H9 (cell line): Measurements from ENCODE around the gene ARFGEF3. TPM values are rescaled to one million over a fixed set of nuclear protein-coding genes. Genes with fewer than 3 reads are reported as not detected.

ENCODE experiments used
- DNase-seq: peaks from one replicate; pipeline ENCODE4 v3.0.0-alpha.2; 2017
- H2AFZ ChIP-seq: one replicate; pipeline ENCODE4 v1.6.1; 2013; ENCODE audit warnings: mild to moderate bottlenecking, low read length, control low read depth, moderate library complexity
- H2AK5ac ChIP-seq: 2 replicates; pipeline ENCODE4 v1.6.1; 2013; ENCODE audit warnings: low read length, control low read depth, mixed read lengths; ENCODE audit not compliant: insufficient read length
- H2BK120ac ChIP-seq: one replicate; pipeline ENCODE4 v1.6.1; 2013; ENCODE audit warnings: low read depth, mild to moderate bottlenecking, low read length, control low read depth, inconsistent platforms; ENCODE audit not compliant: poor library complexity, severe bottlenecking
- H2BK12ac ChIP-seq: 2 replicates; pipeline ENCODE4 v1.6.1; 2013; ENCODE audit warnings: low read length, control low read depth, mixed read lengths, low read depth; ENCODE audit not compliant: insufficient read length
- H2BK15ac ChIP-seq: 2 replicates; pipeline ENCODE4 v1.6.1; 2013; ENCODE audit warnings: low read depth, low read length, control low read depth
- H2BK20ac ChIP-seq: one replicate; pipeline ENCODE4 v1.6.1; 2013; ENCODE audit warnings: low read depth, mild to moderate bottlenecking, low read length, control low read depth, inconsistent platforms; ENCODE audit not compliant: poor library complexity, severe bottlenecking
- H2BK5ac ChIP-seq: 2 replicates; pipeline ENCODE4 v1.6.1; 2013; ENCODE audit warnings: low read length, control low read depth, mixed read lengths; ENCODE audit not compliant: insufficient read length
- H3K14ac ChIP-seq: 2 replicates; pipeline ENCODE4 v1.6.1; 2013; ENCODE audit warnings: low read length, control low read depth; ENCODE audit not compliant: insufficient read depth
- H3K18ac ChIP-seq: 2 replicates; pipeline ENCODE4 v1.6.1; 2013; ENCODE audit warnings: low read depth, mild to moderate bottlenecking, mixed read lengths, low read length, control low read depth; ENCODE audit not compliant: insufficient read length
- H3K23ac ChIP-seq: 2 replicates; pipeline ENCODE4 v1.6.1; 2013; ENCODE audit warnings: low read length, control low read depth, mixed read lengths, low read depth; ENCODE audit not compliant: insufficient read length
- H3K23me2 ChIP-seq: 2 replicates; pipeline ENCODE4 v1.6.1; 2013; ENCODE audit warnings: low read depth, mild to moderate bottlenecking, mixed read lengths, low read length, control low read depth; ENCODE audit not compliant: insufficient read length, poor library complexity, severe bottlenecking
- H3K27ac ChIP-seq: 2 replicates; pipeline ENCODE4 v1.5.1; 2013; ENCODE audit warnings: low read length, control low read depth, mixed read lengths, low read depth; ENCODE audit not compliant: insufficient read length
- H3K27me3 ChIP-seq: 2 replicates; pipeline ENCODE4 v1.6.1; 2013; ENCODE audit warnings: low read length, control low read depth, inconsistent platforms; ENCODE audit not compliant: insufficient read depth
- H3K4ac ChIP-seq: 2 replicates; pipeline ENCODE4 v1.6.1; 2013; ENCODE audit warnings: low read depth, mild to moderate bottlenecking, control low read depth, inconsistent platforms, low read length, moderate library complexity
- H3K4me1 ChIP-seq: 2 replicates; pipeline ENCODE4 v1.6.1; 2013; ENCODE audit warnings: low read length, control low read depth, inconsistent platforms; ENCODE audit not compliant: insufficient read depth
- H3K4me2 ChIP-seq: 2 replicates; pipeline ENCODE4 v1.6.1; 2013; ENCODE audit warnings: low read length, control low read depth, mixed read lengths; ENCODE audit not compliant: insufficient read length, insufficient read depth
- H3K56ac ChIP-seq: 2 replicates; pipeline ENCODE4 v1.6.1; 2013; ENCODE audit warnings: low read depth, mild to moderate bottlenecking, mixed read lengths, low read length, control low read depth; ENCODE audit not compliant: insufficient read length
- H3K79me1 ChIP-seq: 2 replicates; pipeline ENCODE4 v1.6.1; 2013; ENCODE audit warnings: low read depth, mild to moderate bottlenecking, moderate library complexity, low read length, control low read depth, inconsistent platforms; ENCODE audit not compliant: insufficient read depth, poor library complexity, severe bottlenecking
- H3K79me2 ChIP-seq: 2 replicates; pipeline ENCODE4 v1.6.1; 2013; ENCODE audit warnings: low read length, control low read depth, inconsistent platforms; ENCODE audit not compliant: insufficient read depth
- H3K9ac ChIP-seq: 2 replicates; pipeline ENCODE4 v1.6.1; 2013; ENCODE audit warnings: low read length, control low read depth, mixed read lengths; ENCODE audit not compliant: insufficient read length; ENCODE audit errors: extremely low read depth
- H3K9me3 ChIP-seq: one replicate; pipeline ENCODE4 v1.6.1; 2013; ENCODE audit warnings: low read depth, low read length, inconsistent platforms; ENCODE audit not compliant: control insufficient read depth
- H3T11ph ChIP-seq: one replicate; pipeline ENCODE4 v1.6.1; 2013; ENCODE audit warnings: mild to moderate bottlenecking, low read length, control low read depth, inconsistent platforms
- H4K20me1 ChIP-seq: one replicate; pipeline ENCODE4 v1.6.1; 2013; ENCODE audit not compliant: control insufficient read depth, insufficient read length, insufficient read depth
- H4K5ac ChIP-seq: 2 replicates; pipeline ENCODE4 v1.6.1; 2013; ENCODE audit warnings: low read depth, mild to moderate bottlenecking, mixed read lengths, low read length, control low read depth; ENCODE audit not compliant: insufficient read length
- H4K8ac ChIP-seq: replicated peaks from 2 replicates; pipeline ENCODE4 v1.6.1; 2013; ENCODE audit warnings: low read length, control low read depth, mixed read lengths, low read depth; ENCODE audit not compliant: insufficient read length
- H4K91ac ChIP-seq: 2 replicates; pipeline ENCODE4 v1.6.1; 2013; ENCODE audit warnings: low read depth, mild to moderate bottlenecking, moderate library complexity, mixed read lengths, low read length, control low read depth; ENCODE audit not compliant: insufficient read length
- H3K27ac Mint-ChIP-seq, 3 experiments: 2 replicates in 2 of 3; 3 replicates in 1 of 3; pipeline ENCODE4 v1.8.0; 2020 to 2021; ENCODE audit warnings: mixed read lengths in 3 of 3, mild to moderate bottlenecking in 1 of 3, moderate library complexity in 1 of 3
- H3K27me3 Mint-ChIP-seq: 2 replicates; pipeline ENCODE4 v1.8.0; 2021; ENCODE audit warnings: low read depth, mild to moderate bottlenecking, moderate library complexity, mixed read lengths
- H3K36me3 Mint-ChIP-seq, 3 experiments: 2 replicates in 2 of 3; 3 replicates in 1 of 3; pipeline ENCODE4 v1.8.0; 2020 to 2021; ENCODE audit warnings: low read depth in 3 of 3, mixed read lengths in 3 of 3; ENCODE audit not compliant: insufficient read depth in 1 of 3
- H3K4me1 Mint-ChIP-seq, 2 experiments: 2 replicates each; pipeline ENCODE4 v1.8.0; 2020; ENCODE audit warnings: mixed read lengths in 2 of 2
- H3K4me3 Mint-ChIP-seq, 2 experiments: 2 replicates in 1 of 2; 3 replicates in 1 of 2; pipeline ENCODE4 v1.8.0; 2020 to 2021; ENCODE audit warnings: mild to moderate bottlenecking in 2 of 2, mixed read lengths in 2 of 2, moderate library complexity in 1 of 2
- H3K9me3 Mint-ChIP-seq, 2 experiments: 2 replicates in 1 of 2; 3 replicates in 1 of 2; pipeline ENCODE4 v1.8.0; 2020; ENCODE audit warnings: mild to moderate bottlenecking in 2 of 2, mixed read lengths in 2 of 2, moderate library complexity in 1 of 2
- WGBS: extraction: QIAGEN DNeasy Blood & Tissue Kit; methylation state at CpG from one replicate; pipeline ENCODE4 v1.1.7; 2013; ENCODE audit warnings: missing lambda C conversion rate, low lambda C conversion rate, mixed read lengths; ENCODE audit not compliant: insufficient read length; ENCODE audit errors: extremely low coverage; 5-methylcytosine and 5-hydroxymethylcytosine counted together
- total RNA-seq: library from RNA; stranded (reverse); gene quantifications from 2 replicates; pipeline ENCODE4 v1.2.1, GENCODE V29; 2021
- TF ChIP-seq, protein P1 (sequence below): fragments of 200-600 bp; sonication (generic); conservative IDR thresholded peaks from 3 replicates; pipeline ENCODE4 v1.8.0; 2021; ENCODE audit warnings: antibody characterized with exemption, mild to moderate bottlenecking

ARFGEF3 gene
- total RNA-seq, 1 experiment from 2014 or later: 13.7 TPM

DNA sequence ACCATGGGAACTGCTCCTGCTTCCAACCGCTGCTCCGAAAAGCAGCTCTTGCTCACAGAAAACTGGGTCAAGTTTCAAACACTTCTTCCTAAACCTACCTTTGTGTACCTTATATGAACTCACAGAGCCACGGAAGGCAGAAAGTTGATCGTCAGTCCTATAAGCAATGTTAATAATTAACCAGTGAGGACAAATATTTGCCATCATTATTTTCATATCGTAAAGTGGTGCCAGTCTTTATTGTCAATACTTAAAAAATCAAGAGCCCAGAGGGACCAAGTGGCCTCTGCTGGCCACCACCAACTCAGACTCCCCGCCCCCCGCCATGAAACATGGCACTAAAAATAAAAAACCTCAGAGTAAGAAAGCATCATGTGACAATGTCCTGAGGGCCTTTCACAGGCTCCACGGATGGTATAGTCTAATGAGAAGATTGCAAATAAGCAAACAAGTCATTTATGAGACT is 65.6 kb downstream of the ARFGEF3 start:
- H3K14ac ChIP-seq: no peak overlapping the region
- no peak overlapping the region for H3K4me3 Mint-ChIP-seq
- DNase-seq: no peak
- no peaks in the 10 kb centered on the region for H3K79me2 ChIP-seq
- no peaks in the 10 kb centered on the region for H3K9me3 Mint-ChIP-seq
- H2AFZ ChIP-seq: no peak overlapping the region
- no peak overlapping the region for H4K91ac ChIP-seq
- H2BK5ac ChIP-seq: no peak overlapping the region
- no peak overlapping the region for H4K8ac ChIP-seq
- H3K27me3 ChIP-seq: no peaks in the 10 kb centered on the region
- H3T11ph ChIP-seq: no peak overlapping the region
- H3K23me2 ChIP-seq: no peaks in the 10 kb centered on the region
- no peak overlapping the region for H3K56ac ChIP-seq
- no peak overlapping the region for H2BK120ac ChIP-seq
- H4K20me1 ChIP-seq: no peaks in the 10 kb centered on the region
- no CpG with 5 or more reads among the region's 8 CpGs for WGBS
- H3K79me1 ChIP-seq: no peaks in the 10 kb centered on the region
- peaks cover 20 to 26% of the 10 kb centered on the region in 2 experiments for H3K4me1 Mint-ChIP-seq
- no peak overlapping the region for H3K4ac ChIP-seq
- no peak overlapping the region for H2AK5ac ChIP-seq
- no peak overlapping the region for H3K4me2 ChIP-seq
- H3K27me3 Mint-ChIP-seq: no peaks in the 10 kb centered on the region
- H2BK15ac ChIP-seq: no peak overlapping the region
- H2BK20ac ChIP-seq: no peak overlapping the region
- H3K23ac ChIP-seq: no peak overlapping the region
- no peak overlapping the region; a peak in 1 of 7 replicates for H3K27ac Mint-ChIP-seq
- TF ChIP-seq, protein P1, sequence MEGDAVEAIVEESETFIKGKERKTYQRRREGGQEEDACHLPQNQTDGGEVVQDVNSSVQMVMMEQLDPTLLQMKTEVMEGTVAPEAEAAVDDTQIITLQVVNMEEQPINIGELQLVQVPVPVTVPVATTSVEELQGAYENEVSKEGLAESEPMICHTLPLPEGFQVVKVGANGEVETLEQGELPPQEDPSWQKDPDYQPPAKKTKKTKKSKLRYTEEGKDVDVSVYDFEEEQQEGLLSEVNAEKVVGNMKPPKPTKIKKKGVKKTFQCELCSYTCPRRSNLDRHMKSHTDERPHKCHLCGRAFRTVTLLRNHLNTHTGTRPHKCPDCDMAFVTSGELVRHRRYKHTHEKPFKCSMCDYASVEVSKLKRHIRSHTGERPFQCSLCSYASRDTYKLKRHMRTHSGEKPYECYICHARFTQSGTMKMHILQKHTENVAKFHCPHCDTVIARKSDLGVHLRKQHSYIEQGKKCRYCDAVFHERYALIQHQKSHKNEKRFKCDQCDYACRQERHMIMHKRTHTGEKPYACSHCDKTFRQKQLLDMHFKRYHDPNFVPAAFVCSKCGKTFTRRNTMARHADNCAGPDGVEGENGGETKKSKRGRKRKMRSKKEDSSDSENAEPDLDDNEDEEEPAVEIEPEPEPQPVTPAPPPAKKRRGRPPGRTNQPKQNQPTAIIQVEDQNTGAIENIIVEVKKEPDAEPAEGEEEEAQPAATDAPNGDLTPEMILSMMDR: no peak
- H3K27ac ChIP-seq: no peak overlapping the region
- H3K9ac ChIP-seq: no peak overlapping the region
- H3K36me3 Mint-ChIP-seq: no peaks in the 10 kb centered on the region
- H3K9me3 ChIP-seq: no peaks in the 10 kb centered on the region
- no peak overlapping the region for H3K18ac ChIP-seq
- no peaks in the 10 kb centered on the region for H3K4me1 ChIP-seq
- no peak overlapping the region for H2BK12ac ChIP-seq
- H4K5ac ChIP-seq: no peak overlapping the region
